ENCODE results near the gene ING1. TPM values are rescaled to one million over a fixed set of nuclear protein-coding genes. Genes with fewer than 3 reads are reported as not detected.
A peak's percentile ranks its signal among the peaks of the same experiment; 100 is the strongest.
"Not testable (repeated sequence)": the region's sequence is repeated elsewhere in the genome, so short reads cannot be mapped to it uniquely, and the experiment has no call there.

ING1 gene
- total and polyA plus RNA-seq, 10 donors, result 10.5 to 32.4 (median 21.1) TPM

DNA sequence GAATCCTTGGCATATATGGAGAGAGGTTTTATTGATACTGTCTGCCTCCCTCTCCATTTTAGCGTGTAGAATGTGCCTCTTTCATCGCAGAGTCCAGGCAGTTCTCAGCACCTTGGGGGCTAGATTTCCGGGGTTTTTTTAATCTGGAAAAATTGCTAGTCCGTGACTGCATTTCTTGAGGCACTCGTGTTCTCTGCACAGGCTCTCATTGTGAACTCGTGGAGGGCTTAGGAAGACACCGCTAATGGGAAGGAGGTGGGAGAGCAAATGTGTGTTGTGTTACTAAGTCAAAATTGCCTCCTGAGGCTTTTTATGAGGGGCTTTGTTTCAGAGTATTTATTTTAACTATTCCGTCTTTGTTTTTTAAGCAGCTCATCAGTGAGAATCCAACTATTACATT, 10.1 kb downstream of the ING1 start:
- Histone ChIP-seq H3K9me3 (peaks cover 0 to 4% (median 0%) of the 10 kb centered on the region in 8 donors), H3K27ac (no peak overlapping the region), H3K27me3 (replicated peaks in 1 of 7) (no peaks in the 10 kb centered on the region), H3K36me3 (peaks cover 0 to 44% (median 22%) of the 10 kb centered on the region in 6 donors), H3K4me1 (peaks cover 0 to 61% (median 23%) of the 10 kb centered on the region in 6 donors), H3K4me3 (no peak overlapping the region)
- TF ChIP-seq POLR2A (IDR thresholded peaks at IDR 0.05) (no peak), POLR2AphosphoS5 (IDR thresholded peaks at IDR 0.05) (no peak)
- TF ChIP-seq, protein P1, sequence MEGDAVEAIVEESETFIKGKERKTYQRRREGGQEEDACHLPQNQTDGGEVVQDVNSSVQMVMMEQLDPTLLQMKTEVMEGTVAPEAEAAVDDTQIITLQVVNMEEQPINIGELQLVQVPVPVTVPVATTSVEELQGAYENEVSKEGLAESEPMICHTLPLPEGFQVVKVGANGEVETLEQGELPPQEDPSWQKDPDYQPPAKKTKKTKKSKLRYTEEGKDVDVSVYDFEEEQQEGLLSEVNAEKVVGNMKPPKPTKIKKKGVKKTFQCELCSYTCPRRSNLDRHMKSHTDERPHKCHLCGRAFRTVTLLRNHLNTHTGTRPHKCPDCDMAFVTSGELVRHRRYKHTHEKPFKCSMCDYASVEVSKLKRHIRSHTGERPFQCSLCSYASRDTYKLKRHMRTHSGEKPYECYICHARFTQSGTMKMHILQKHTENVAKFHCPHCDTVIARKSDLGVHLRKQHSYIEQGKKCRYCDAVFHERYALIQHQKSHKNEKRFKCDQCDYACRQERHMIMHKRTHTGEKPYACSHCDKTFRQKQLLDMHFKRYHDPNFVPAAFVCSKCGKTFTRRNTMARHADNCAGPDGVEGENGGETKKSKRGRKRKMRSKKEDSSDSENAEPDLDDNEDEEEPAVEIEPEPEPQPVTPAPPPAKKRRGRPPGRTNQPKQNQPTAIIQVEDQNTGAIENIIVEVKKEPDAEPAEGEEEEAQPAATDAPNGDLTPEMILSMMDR (IDR thresholded peaks at IDR 0.05 in 8 of 11, conservative IDR thresholded peaks at IDR 0.05 in 3 of 11), result no peak
- DNase-seq, result no peak
- intact Hi-C loops (cut with DNase I; ENCODE audit: low total_unique reads), result no loop called here
- 89 to 92% (median 91%) methylated on average over 8 of the region's 8 CpGs for WGBS, 5 donors

DNA sequence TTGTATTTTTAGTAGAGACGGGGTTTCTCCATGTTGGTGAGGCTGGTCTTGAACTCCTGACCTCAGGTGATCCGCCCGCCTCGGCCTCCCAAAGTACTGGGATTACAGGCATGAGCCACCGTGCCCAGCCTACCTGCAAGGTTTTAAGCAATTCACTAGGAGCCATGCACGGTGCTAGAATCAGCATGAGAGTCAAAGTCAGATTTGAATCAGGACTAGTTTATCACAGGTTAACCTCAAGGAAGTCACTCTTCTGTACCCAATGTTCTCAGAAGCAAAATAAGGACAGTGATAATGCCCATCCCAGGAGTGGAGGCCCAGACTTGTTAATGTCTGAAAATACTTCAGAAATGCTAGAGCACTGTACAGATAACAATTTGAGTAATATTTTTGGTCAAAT, 12.7 kb downstream of the ING1 start:
- Histone ChIP-seq H3K4me3 (peak overlapping the region in 1 of 8 donors; percentile 0), H3K27ac (peak overlapping the region in 4 of 8 donors; percentile 20 to 55 (median 28)), H3K36me3 (peaks cover 0 to 21% (median 6%) of the 10 kb centered on the region in 6 donors), H3K4me1 (peaks cover 0 to 48% (median 20%) of the 10 kb centered on the region in 6 donors)
- DNase-seq; intact Hi-C loops (cut with DNase I; ENCODE audit: low total_unique reads); H3K9me3 ChIP-seq; H3K27me3 ChIP-seq (replicated peaks in 1 of 7): not testable (repeated sequence)
- WGBS, 5 donors, result 88 to 95% (median 94%) methylated on average over 5 to 6 of the region's 6 CpGs

DNA sequence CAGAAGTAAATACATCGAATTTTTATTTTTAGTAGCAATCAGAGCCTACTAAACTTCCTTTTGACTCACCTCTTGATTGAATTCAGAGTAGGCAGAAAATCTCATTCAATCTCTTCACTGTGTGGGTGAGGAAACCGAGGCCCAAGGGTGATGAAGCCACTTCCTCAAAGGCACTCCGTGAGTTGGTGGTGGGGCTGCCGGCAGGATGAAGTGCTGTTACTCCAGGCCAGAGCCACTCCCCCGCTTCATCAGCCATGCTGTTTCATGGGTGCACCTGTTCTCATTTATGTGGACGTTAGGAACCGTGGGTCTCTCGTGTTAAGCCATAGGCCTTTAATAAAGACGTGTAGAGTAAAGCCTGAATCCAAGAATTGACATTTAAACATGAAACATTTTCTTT, 13.2 kb downstream of the ING1 start:
- Histone ChIP-seq H3K9me3 (no peaks in the 10 kb centered on the region), H3K36me3 (peaks cover 0 to 16% (median 3%) of the 10 kb centered on the region in 6 donors), H3K27ac (peak overlapping the region in 4 of 8 donors; percentile 20 to 55 (median 28)), H3K4me1 (peaks cover 0 to 48% (median 20%) of the 10 kb centered on the region in 6 donors), H3K4me3 (peak overlapping the region in 1 of 8 donors; percentile 0), H3K27me3 (replicated peaks in 1 of 7) (no peaks in the 10 kb centered on the region)
- peak; percentile 86 for DNase-seq
- 57 to 71% (median 62%) methylated on average over 9 of the region's 9 CpGs for WGBS, 5 donors
- TF ChIP-seq POLR2A (IDR thresholded peaks at IDR 0.05) (no peak), POLR2AphosphoS5 (IDR thresholded peaks at IDR 0.05) (peak in 2 of 3 donors; percentile 32 to 54)
- TF ChIP-seq, protein P1 (IDR thresholded peaks at IDR 0.05 in 8 of 11, conservative IDR thresholded peaks at IDR 0.05 in 3 of 11), result no peak
- intact Hi-C loops (cut with DNase I; ENCODE audit: low total_unique reads), result no loop called here

DNA sequence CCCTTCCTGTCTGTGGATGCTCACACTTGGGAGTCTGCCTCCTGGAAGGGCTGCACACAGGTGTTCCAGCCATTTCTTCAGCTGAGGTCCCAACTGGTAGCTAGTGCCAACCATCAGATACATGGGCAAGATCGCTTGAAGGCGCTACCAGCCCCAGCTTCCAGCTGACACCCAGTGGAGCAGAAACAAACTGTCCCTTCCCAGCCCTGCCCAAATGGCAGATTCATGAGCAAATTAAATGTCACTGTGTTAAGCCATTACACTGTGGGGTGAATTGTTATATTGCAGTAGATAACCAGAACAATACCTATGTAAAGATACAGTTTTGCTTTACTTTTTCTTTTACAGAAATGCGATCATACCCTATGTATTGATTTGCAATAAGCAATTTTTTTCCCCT, 17.6 kb downstream of the ING1 start:
- no peak overlapping the region for H3K4me3 ChIP-seq
- DNase-seq, result no peak
- H3K9me3 ChIP-seq, result no peaks in the 10 kb centered on the region
- no peaks in the 10 kb centered on the region for H3K36me3 ChIP-seq
- intact Hi-C loops (cut with DNase I; ENCODE audit: low total_unique reads), result no loop called here
- no peak overlapping the region for H3K27ac ChIP-seq
- 92 to 98% (median 97%) methylated on average over 3 of the region's 3 CpGs for WGBS, 5 donors
- H3K27me3 ChIP-seq (replicated peaks in 1 of 7), result no peaks in the 10 kb centered on the region
- peaks cover 0 to 24% (median 16%) of the 10 kb centered on the region in 6 donors for H3K4me1 ChIP-seq
- TF ChIP-seq, protein P1 (IDR thresholded peaks at IDR 0.05 in 8 of 11, conservative IDR thresholded peaks at IDR 0.05 in 3 of 11), result no peak
- TF ChIP-seq POLR2AphosphoS5 (IDR thresholded peaks at IDR 0.05) (no peak), POLR2A (IDR thresholded peaks at IDR 0.05) (no peak)

DNA sequence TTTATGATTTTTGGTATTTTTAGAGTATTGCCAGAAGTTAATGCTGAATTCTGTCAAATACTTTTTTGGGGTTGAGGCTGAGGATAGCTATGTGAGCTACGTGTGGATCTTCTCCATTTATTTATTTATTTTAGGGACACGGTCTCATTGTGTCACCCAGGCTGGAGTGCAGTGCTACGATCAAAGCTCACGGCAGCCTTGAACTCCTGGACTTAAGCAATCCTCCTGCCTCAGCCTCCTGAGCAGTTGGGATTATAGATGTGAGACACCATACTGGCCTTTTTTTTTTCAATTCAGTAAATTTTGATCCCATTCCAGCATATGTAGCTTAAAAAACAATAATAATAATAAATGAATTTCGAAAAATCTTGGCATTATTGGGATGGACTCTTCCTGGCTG, 21.1 kb downstream of the ING1 start:
- 91 to 98% (median 94%) methylated on average over 5 of the region's 5 CpGs for WGBS, 5 donors
- intact Hi-C loops (cut with DNase I; ENCODE audit: low total_unique reads), result no loop called here

More for the DNA sequence above, 21.1 kb downstream of the ING1 start:
- Histone ChIP-seq H3K27ac (no peak overlapping the region), H3K9me3 (peaks cover 0 to 11% (median 5%) of the 10 kb centered on the region in 8 donors), H3K4me1 (no peaks in the 10 kb centered on the region), H3K36me3 (no peaks in the 10 kb centered on the region), H3K27me3 (replicated peaks in 1 of 7) (no peaks in the 10 kb centered on the region), H3K4me3 (no peak overlapping the region)
- TF ChIP-seq POLR2A (IDR thresholded peaks at IDR 0.05) (no peak), POLR2AphosphoS5 (IDR thresholded peaks at IDR 0.05) (no peak)
- TF ChIP-seq, protein P1 (IDR thresholded peaks at IDR 0.05 in 8 of 11, conservative IDR thresholded peaks at IDR 0.05 in 3 of 11), result no peak
- no peak for DNase-seq

All from spleen (tissue), 11 donors.